Neural progenitor cell (in vitro differentiated cells): Measurements from ENCODE around the gene SH3PXD2B.

Experiments used
- EZH2 ChIP-seq: fragments of 200-600 bp; sonication (generic); IDR thresholded peaks from 2 replicates; pipeline ENCODE4 v1.6.1; 2017; ENCODE audit warnings: antibody characterized with exemption, mild to moderate bottlenecking, moderate library complexity
- TF ChIP-seq, protein P1 (sequence below): fragments of 200-600 bp; sonication (generic); IDR thresholded peaks from 2 replicates; pipeline ENCODE4 v1.5.1; 2017; ENCODE audit warnings: antibody characterized with exemption, mild to moderate bottlenecking

DNA sequence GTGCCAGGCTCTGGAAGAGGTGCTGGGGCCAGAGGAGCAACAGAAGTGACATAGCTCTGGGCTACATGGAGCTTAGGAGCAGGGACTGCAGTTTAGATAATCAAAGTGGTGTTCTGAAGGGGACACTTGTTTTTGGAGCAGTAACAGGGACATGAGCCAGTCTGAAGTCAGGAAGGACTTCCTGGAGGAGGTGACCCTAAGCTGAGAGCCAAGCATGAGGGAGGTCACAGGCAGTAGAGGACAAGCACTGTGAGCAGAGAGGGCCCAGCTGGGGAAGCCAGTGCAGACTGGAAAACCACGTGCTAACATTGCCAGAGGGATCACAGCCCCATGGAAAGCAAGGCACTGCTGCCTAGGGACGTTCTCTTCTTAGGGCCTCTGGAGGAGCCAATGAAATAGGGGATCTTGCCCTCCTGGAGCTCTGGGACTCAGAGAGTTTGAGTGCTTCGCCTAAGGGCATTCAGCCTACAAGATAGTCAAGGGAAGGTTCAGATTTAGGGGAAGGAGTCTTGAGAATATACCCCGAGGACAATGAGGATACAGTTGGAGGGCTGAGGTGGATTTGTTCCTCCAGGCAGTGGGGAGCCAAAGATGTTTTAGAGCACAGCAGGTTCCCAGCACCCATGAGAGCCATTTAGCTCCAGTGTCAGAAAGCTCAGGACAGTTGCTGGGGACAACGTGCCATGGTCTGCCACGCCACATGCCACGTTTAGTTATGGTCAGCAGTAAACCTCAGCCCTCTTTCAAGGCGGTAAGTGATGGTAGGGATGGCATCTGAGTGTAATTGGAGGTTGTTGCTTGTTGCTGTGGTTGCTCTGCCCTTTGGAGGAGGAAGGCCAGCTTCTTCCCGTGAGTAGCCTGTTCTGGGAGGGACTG lies 40.5 kb upstream of the SH3PXD2B start:
- TF ChIP-seq, protein P1, sequence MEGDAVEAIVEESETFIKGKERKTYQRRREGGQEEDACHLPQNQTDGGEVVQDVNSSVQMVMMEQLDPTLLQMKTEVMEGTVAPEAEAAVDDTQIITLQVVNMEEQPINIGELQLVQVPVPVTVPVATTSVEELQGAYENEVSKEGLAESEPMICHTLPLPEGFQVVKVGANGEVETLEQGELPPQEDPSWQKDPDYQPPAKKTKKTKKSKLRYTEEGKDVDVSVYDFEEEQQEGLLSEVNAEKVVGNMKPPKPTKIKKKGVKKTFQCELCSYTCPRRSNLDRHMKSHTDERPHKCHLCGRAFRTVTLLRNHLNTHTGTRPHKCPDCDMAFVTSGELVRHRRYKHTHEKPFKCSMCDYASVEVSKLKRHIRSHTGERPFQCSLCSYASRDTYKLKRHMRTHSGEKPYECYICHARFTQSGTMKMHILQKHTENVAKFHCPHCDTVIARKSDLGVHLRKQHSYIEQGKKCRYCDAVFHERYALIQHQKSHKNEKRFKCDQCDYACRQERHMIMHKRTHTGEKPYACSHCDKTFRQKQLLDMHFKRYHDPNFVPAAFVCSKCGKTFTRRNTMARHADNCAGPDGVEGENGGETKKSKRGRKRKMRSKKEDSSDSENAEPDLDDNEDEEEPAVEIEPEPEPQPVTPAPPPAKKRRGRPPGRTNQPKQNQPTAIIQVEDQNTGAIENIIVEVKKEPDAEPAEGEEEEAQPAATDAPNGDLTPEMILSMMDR = no peak
- TF ChIP-seq EZH2 = no peak
